T-helper 17 cell (primary cell): ENCODE measurements around the gene ELP1. TPM values are rescaled to one million over a fixed set of nuclear protein-coding genes. Genes with fewer than 3 reads are reported as not detected.

Experiments used
- ATAC-seq: fragments of 150-1000 bp; cut with Tn5 transposase; 2 replicates; pipeline ENCODE4 v1.10.0; 2021; ENCODE audit warnings: mild to moderate bottlenecking, moderate library complexity
- DNase-seq, 3 donors: peaks; one replicate each; pipeline versions ENCODE4 v3.0.0 to v3.0.0-alpha.2; 2020 to 2021
- H3K9me3 ChIP-seq: one replicate; pipeline ENCODE4 v1.7.0; 2013; ENCODE audit warnings: low read length, mild to moderate bottlenecking; ENCODE audit not compliant: control insufficient read depth, poor library complexity, severe bottlenecking
- H3K27ac Mint-ChIP-seq: one replicate; pipeline ENCODE4 v1.8.0; 2022; ENCODE audit warnings: mild to moderate bottlenecking, moderate library complexity, mixed read lengths
- H3K27me3 Mint-ChIP-seq: one replicate; pipeline ENCODE4 v1.8.0; 2022; ENCODE audit warnings: mixed read lengths
- H3K36me3 Mint-ChIP-seq: one replicate; pipeline ENCODE4 v1.8.0; 2022; ENCODE audit warnings: low read depth, mixed read lengths
- H3K4me1 Mint-ChIP-seq: one replicate; pipeline ENCODE4 v1.8.0; 2022; ENCODE audit warnings: mild to moderate bottlenecking, mixed read lengths
- H3K4me3 Mint-ChIP-seq: one replicate; pipeline ENCODE4 v1.8.0; 2022; ENCODE audit warnings: mild to moderate bottlenecking, moderate library complexity, mixed read lengths
- total RNA-seq, 4 donors: library from RNA in 2 of 4; stranded (reverse) in 2 of 4; gene quantifications; one replicate each; pipeline ENCODE4 v1.2.3 and lab custom pipeline; 2022 to 2026

The ELP1 gene
- total RNA-seq, 2 donors from 2014 or later, result 22.0 to 23.2 TPM

DNA sequence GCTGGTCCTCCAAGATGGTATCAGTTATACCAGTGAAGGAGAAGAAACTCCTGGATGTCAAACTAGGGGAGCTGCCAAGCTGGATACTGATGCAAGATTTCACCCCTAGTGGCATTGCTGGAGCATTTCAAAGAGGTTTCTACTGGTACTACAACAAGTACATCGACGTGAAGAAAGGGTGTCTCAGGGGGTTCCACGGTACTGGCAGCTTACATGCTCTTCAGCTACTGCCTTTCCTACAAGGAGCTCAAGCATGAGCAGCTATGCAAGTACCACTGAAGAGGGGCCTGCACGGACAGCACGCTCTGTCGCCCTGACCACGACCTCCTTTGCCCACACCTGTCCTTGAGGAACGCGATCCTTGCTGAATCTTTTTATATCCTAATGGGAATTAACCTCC lies 97.6 kb downstream of the ELP1 start:
- peaks cover 8% of the 10 kb centered on the region for H3K4me1 Mint-ChIP-seq
- H3K27ac Mint-ChIP-seq, result no peak overlapping the region
- H3K4me3 Mint-ChIP-seq, result no peak overlapping the region
- H3K36me3 Mint-ChIP-seq, result peaks cover 2% of the 10 kb centered on the region
- DNase-seq (no peak), ATAC-seq (no peak)
- H3K27me3 Mint-ChIP-seq, result peaks cover 5% of the 10 kb centered on the region
- H3K9me3 ChIP-seq, result no peaks in the 10 kb centered on the region

DNA sequence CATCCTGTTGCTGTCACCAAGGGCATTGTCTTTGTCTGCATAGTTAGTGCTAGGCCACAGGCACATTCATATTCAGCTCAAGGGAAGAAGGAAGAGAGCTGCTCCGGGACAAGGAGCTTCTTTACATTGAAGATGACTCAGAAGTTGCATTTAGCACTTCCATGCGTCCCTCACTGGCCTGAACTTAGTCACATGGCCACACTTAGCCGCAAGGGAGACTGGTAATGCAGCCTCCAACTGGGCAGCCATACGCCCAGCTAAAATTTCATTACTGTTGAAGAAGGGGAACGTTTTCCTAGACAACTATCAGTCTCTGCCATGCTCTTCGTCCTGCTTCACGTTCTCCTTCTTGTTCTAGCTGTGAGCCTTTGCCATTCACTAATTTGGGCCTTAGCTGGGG lies 98.1 kb downstream of the ELP1 start:
- Mint-ChIP-seq H3K4me3 (no peak overlapping the region), H3K27me3 (peaks cover 9% of the 10 kb centered on the region), H3K4me1 (peaks cover 8% of the 10 kb centered on the region), H3K36me3 (peaks cover 2% of the 10 kb centered on the region), H3K27ac (no peak overlapping the region)
- no peak for ATAC-seq
- no peak for DNase-seq
- H3K9me3 ChIP-seq, result no peaks in the 10 kb centered on the region

DNA sequence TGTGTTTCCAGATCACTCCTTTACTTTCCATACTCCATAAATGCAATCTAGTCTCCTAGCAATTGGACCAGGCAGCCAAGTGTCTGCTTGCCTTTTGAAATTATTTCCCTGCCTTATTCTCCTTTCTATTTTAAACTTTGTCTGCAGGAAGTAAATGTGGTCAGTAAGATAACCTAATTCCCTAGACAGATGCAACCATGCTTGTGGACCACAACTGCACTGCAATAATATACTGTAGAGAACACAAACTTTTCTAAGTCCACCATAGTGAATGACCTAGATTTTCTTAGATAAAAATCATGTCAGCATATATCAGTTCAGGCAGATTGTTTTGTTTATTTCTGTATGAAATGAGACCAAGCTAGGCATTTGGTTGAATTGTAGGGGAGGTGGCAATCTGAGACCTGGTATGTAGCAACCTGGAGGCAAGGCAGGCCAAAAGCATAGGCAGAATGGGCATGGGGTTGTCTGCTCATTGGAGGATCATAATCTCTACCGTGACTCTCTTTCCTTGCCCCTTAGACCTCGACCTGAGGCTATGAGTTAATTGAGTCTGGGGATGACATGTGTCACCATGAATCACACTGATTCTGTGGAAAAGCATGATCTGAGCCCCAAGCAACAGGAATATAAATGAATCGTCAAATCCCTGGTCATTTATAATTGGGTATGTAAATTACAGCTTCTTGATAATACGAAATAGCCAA lies 98.8 kb downstream of the ELP1 start:
- H3K9me3 ChIP-seq, result no peaks in the 10 kb centered on the region
- no peak overlapping the region for H3K4me3 Mint-ChIP-seq
- ATAC-seq (no peak), DNase-seq (no peak)
- no peak overlapping the region for H3K27ac Mint-ChIP-seq
- H3K4me1 Mint-ChIP-seq, result peaks cover 11% of the 10 kb centered on the region
- peaks cover 4% of the 10 kb centered on the region for H3K36me3 Mint-ChIP-seq
- peaks cover 16% of the 10 kb centered on the region for H3K27me3 Mint-ChIP-seq

DNA sequence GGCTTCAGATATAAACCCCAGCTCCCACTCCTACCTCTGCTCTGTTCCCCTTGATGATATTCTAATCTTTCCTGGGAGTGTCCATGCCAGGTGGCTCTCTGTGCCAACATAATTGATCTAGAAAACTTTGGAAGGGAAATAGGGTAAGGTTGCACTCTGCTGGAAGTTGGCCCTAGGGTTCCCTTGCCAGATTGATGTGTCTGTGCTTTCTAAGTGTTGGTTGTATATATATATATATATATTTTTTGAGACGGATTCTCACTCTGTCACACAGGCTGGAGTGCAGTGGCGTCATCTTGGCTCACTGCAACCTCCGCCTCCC lies 101.8 kb downstream of the ELP1 start:
- no peak for DNase-seq
- H3K27ac Mint-ChIP-seq, result no peak overlapping the region
- ATAC-seq, result no peak
- peaks cover 11% of the 10 kb centered on the region for H3K4me1 Mint-ChIP-seq
- H3K9me3 ChIP-seq, result no peaks in the 10 kb centered on the region
- H3K27me3 Mint-ChIP-seq, result peaks cover 26% of the 10 kb centered on the region
- H3K4me3 Mint-ChIP-seq, result no peak overlapping the region
- H3K36me3 Mint-ChIP-seq, result peaks cover 4% of the 10 kb centered on the region

DNA sequence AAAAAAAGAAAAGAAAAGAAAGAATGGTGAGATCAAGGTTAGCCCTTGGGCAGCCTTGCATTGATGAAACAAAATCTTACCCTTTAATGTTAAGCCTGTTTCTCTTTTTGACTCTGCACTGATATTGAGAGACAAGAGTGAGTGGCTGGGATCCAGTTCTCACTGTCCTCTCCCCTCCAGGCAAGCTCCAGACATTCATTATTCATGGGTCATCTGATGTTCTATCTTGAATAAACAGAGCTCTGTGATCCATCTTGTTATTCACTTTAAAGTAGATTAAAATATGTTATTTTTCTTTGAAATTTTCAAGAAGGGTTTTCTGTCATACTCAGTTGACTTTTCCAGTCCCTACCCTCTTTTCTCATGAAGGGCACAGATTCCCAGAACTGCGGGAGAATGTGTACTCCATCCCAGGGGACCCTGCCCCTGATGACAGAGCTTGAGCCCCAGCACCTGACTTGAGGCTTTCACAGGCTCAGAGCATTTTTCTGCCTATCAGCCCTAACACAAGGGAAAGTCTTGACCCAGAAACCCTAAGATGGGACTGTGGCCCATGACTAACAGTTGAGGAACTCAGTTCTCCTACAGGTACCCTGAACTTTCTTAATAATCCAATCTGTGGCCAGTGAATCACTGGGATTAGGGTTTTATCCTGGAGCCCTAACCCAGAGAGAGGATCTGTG lies 102.3 kb downstream of the ELP1 start:
- DNase-seq, result no peak
- peaks cover 26% of the 10 kb centered on the region for H3K27me3 Mint-ChIP-seq
- no peaks in the 10 kb centered on the region for H3K9me3 ChIP-seq
- H3K4me1 Mint-ChIP-seq, result peaks cover 11% of the 10 kb centered on the region
- ATAC-seq, result no peak
- H3K36me3 Mint-ChIP-seq, result peaks cover 4% of the 10 kb centered on the region
- no peak overlapping the region for H3K27ac Mint-ChIP-seq
- no peak overlapping the region for H3K4me3 Mint-ChIP-seq

DNA sequence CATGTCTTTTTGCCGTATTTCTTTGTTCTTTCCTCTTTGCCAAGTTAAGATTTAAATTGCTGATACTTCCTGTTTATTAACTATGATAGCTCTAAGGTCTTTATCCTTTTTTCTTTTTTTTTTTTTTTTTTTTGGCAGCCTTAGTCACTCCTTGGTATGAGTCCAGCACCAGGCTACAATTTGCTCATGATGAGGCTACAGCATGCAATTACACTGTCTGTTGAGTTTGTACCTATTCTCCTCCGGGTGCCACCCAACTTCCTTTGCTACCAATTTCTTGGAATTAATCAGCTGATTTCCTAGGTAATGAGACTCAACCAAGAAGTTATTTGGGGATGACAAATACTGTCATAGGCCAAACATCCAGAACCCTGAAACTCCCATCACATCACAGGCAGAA lies 103.7 kb downstream of the ELP1 start:
- Mint-ChIP-seq H3K4me1 (peaks cover 7% of the 10 kb centered on the region), H3K27me3 (peaks cover 31% of the 10 kb centered on the region), H3K36me3 (peaks cover 4% of the 10 kb centered on the region), H3K27ac (no peak overlapping the region), H3K4me3 (no peak overlapping the region)
- DNase-seq, result no peak
- ATAC-seq, result no peak
- no peaks in the 10 kb centered on the region for H3K9me3 ChIP-seq

DNA sequence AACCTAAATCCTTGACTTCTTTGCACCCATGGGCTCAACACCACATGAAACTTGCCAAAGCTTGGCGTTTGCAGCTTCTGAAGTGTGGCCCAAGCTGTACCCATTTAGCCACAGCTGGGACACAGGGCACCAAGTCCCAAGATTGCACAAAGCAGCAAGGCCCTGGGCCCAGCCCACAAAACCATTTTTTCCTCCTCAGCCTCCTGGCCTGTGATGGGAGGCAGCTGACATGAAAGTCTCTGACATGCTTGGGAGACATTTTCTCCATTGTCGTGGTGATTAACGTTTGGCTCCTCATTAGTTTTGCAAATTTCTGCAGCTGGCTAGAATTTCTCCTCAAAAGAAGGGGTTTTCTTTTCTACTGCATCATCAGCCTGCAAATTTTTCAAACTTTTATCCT lies 110.1 kb downstream of the ELP1 start:
- Mint-ChIP-seq H3K4me1 (no peaks in the 10 kb centered on the region), H3K27me3 (peaks cover 15% of the 10 kb centered on the region), H3K4me3 (no peak overlapping the region), H3K27ac (no peak overlapping the region), H3K36me3 (no peaks in the 10 kb centered on the region)
- no peak for DNase-seq
- no peak for ATAC-seq
- no peaks in the 10 kb centered on the region for H3K9me3 ChIP-seq

Other genes starting within 250 kb of the ELP1 start
- under 1 TPM; 0.12 to 0.31 TPM for gene ACTL7B, start 78.1 kb downstream of the ELP1 start, total RNA-seq
- not detected for gene ACTL7A, start 71.9 kb downstream of the ELP1 start, total RNA-seq
- gene ABITRAM, start 276 bp upstream of the ELP1 start, total RNA-seq, result 10 to 100 TPM; 10.5 to 11.1 TPM
- 1 to 10 TPM; 3.1 to 9.6 TPM for gene CTNNAL1, start 79.4 kb upstream of the ELP1 start, total RNA-seq
- 10 to 100 TPM; 26.8 to 28.2 TPM for gene TMEM245, start 185.8 kb upstream of the ELP1 start, total RNA-seq
- not detected for gene FRRS1L, start 233.1 kb upstream of the ELP1 start, total RNA-seq